SK-N-SH (cell line): ENCODE measurements around the gene DIS3L. TPM values are rescaled to one million over a fixed set of nuclear protein-coding genes. Genes with fewer than 3 reads are reported as not detected.

ENCODE experiments used
- CTCF ChIA-PET: fragments of 300-600, 350-600 bp; formaldehyde crosslinking; extraction: SDS; loops from one replicate; lab custom pipeline; 2021; lab: Yijun Ruan, JAX
- POLR2A ChIA-PET: fragments of 350-600 bp; sonication (Branson Sonifier 250); formaldehyde crosslinking; extraction: SDS; loops from one replicate; lab custom pipeline; 2020; ENCODE audit warnings: antibody characterized with exemption, inconsistent platforms; lab: Yijun Ruan, JAX
- DNase-seq: peaks from one replicate; pipeline ENCODE4 v3.0.0; 2012
- H2AFZ ChIP-seq: fragments of 200-600 bp; sonication (generic); 2 replicates; pipeline ENCODE4 v1.8.1; 2016; ENCODE audit warnings: antibody characterized with exemption, mild to moderate bottlenecking, low read depth
- H3F3A ChIP-seq: fragments of 200-600 bp; sonication (generic); replicated peaks from 2 replicates; pipeline ENCODE3; 2016; ENCODE audit warnings: antibody characterized with exemption, mild to moderate bottlenecking; ENCODE audit not compliant: insufficient read depth
- H3K27ac ChIP-seq, 2 experiments: fragments of 200-500 bp in 1 of 2; fragments of 200-600 bp in 1 of 2; sonication (Bioruptor generic) in 1 of 2; sonication (generic), shearing (Covaris generic) in 1 of 2; 2 replicates each; pipeline versions ENCODE4 v1.5.1 to v1.6.1; 2014 to 2016; ENCODE audit warnings: low read depth in 2 of 2, inconsistent platforms in 1 of 2, low read length in 1 of 2, mild to moderate bottlenecking in 1 of 2, mixed read lengths in 1 of 2
- H3K27me3 ChIP-seq: fragments of 200-600 bp; sonication (generic), shearing (Covaris generic); 2 replicates; pipeline ENCODE4 v1.6.1; 2016; ENCODE audit warnings: mixed run types; ENCODE audit not compliant: insufficient read depth
- H3K36me3 ChIP-seq, 2 experiments: fragments of 200-500 bp in 1 of 2; fragments of 200-600 bp in 1 of 2; sonication (Bioruptor generic) in 1 of 2; sonication (generic) in 1 of 2; replicated peaks in 1 of 2; 2 replicates each; pipeline versions ENCODE3 to v1.5.1; 2014 to 2016; ENCODE audit warnings: low read length in 1 of 2, mild to moderate bottlenecking in 1 of 2; ENCODE audit not compliant: insufficient read depth in 2 of 2, control insufficient read depth in 1 of 2
- H3K4me1 ChIP-seq, 2 experiments: fragments of 200-500 bp in 1 of 2; fragments of 200-600 bp in 1 of 2; sonication (Bioruptor generic) in 1 of 2; sonication (generic), shearing (Covaris generic) in 1 of 2; 2 replicates each; pipeline versions ENCODE4 v1.5.1 to v1.6.1; 2014 to 2016; ENCODE audit warnings: low read depth in 1 of 2, low read length in 1 of 2, mixed run types in 1 of 2; ENCODE audit not compliant: insufficient read depth in 2 of 2, control insufficient read depth in 1 of 2
- H3K4me2 ChIP-seq: fragments of 200-600 bp; sonication (generic), shearing (Covaris generic); 2 replicates; pipeline ENCODE4 v1.6.1; 2017; ENCODE audit warnings: mixed run types
- H3K4me3 ChIP-seq, 2 experiments: fragments of 200-500 bp in 1 of 2; fragments of 200-600 bp in 1 of 2; sonication (Bioruptor generic) in 1 of 2; sonication (generic), shearing (Covaris generic) in 1 of 2; 2 replicates each; pipeline versions ENCODE4 v1.5.1 to v1.8.1; 2014 to 2016; ENCODE audit warnings: low read depth in 2 of 2, inconsistent platforms in 1 of 2, low read length in 1 of 2, mild to moderate bottlenecking in 1 of 2, mixed read lengths in 1 of 2, moderate library complexity in 1 of 2
- H3K79me2 ChIP-seq: fragments of 200-600 bp; sonication (generic); 2 replicates; pipeline ENCODE4 v1.8.1; 2017; ENCODE audit warnings: mild to moderate bottlenecking; ENCODE audit not compliant: insufficient read depth
- H3K9ac ChIP-seq: fragments of 200-600 bp; sonication (generic); 2 replicates; pipeline ENCODE4 v1.6.1; 2017; ENCODE audit warnings: mixed run types
- H3K9me2 ChIP-seq: fragments of 200-600 bp; sonication (generic); 2 replicates; pipeline ENCODE4 v1.6.1; 2017; ENCODE audit warnings: mixed run types
- H3K9me3 ChIP-seq: fragments of 200-600 bp; sonication (generic); 2 replicates; pipeline ENCODE4 v1.6.1; 2017; ENCODE audit warnings: mixed run types, mild to moderate bottlenecking, moderate library complexity
- H4K20me1 ChIP-seq: fragments of 200-600 bp; sonication (generic); 2 replicates; pipeline ENCODE4 v1.6.1; 2017; ENCODE audit warnings: mild to moderate bottlenecking, mixed run types; ENCODE audit not compliant: insufficient read depth
- CHD2 ChIP-seq: fragments of 150-350 bp; IDR thresholded peaks from 2 replicates; pipeline ENCODE4 v1.6.1; 2018; ENCODE audit warnings: low read length; ENCODE audit not compliant: partially characterized antibody
- EP300 ChIP-seq, 2 experiments: IDR thresholded peaks; 2 replicates each; pipeline versions ENCODE4 v1.4.0 to v1.6.1; 2012; ENCODE audit warnings: borderline replicate concordance in 1 of 2, low read depth in 1 of 2, low read length in 1 of 2
- FOSL2 ChIP-seq: IDR thresholded peaks from 2 replicates; pipeline ENCODE4 v1.4.0; 2012; ENCODE audit warnings: low read depth, mild to moderate bottlenecking, moderate library complexity, borderline replicate concordance
- FOXJ3 ChIP-seq: sonication (generic); formaldehyde crosslinking; IDR thresholded peaks from 2 replicates; pipeline ENCODE4 v1.5.1; 2020; ENCODE audit warnings: mild to moderate bottlenecking, missing genetic modification reagents
- GABPA ChIP-seq: IDR thresholded peaks from 2 replicates; pipeline ENCODE4 v1.4.0; 2012; ENCODE audit warnings: low read depth, mild to moderate bottlenecking
- JUND ChIP-seq: IDR thresholded peaks from 2 replicates; pipeline ENCODE4 v1.4.0; 2012
- MEF2A ChIP-seq: IDR thresholded peaks from 2 replicates; pipeline ENCODE4 v1.4.0; 2012; ENCODE audit warnings: low read depth, borderline replicate concordance
- MXI1 ChIP-seq: IDR thresholded peaks from 2 replicates; pipeline ENCODE4 v1.6.1; 2012; ENCODE audit warnings: mild to moderate bottlenecking, low read depth, low read length, improper control_type of control experiment
- NFIC ChIP-seq: IDR thresholded peaks from 2 replicates; pipeline ENCODE4 v1.4.0; 2012; ENCODE audit warnings: borderline replicate concordance
- NRF1 ChIP-seq: IDR thresholded peaks from 2 replicates; pipeline ENCODE4 v1.6.1; 2012; ENCODE audit warnings: low read depth, mild to moderate bottlenecking, low read length
- POLR2AphosphoS5 ChIP-seq: IDR thresholded peaks from 2 replicates; pipeline ENCODE4 v1.6.1; 2012; ENCODE audit warnings: low read depth, low read length
- RCOR1 ChIP-seq: fragments of 150-350 bp; IDR thresholded peaks from 2 replicates; pipeline ENCODE4 v1.6.1; 2017; ENCODE audit warnings: antibody characterized with exemption, low read length
- RFX5 ChIP-seq: IDR thresholded peaks from 2 replicates; pipeline ENCODE4 v1.6.1; 2012; ENCODE audit warnings: mild to moderate bottlenecking, improper control_type of control experiment, low read length
- SIN3A ChIP-seq: IDR thresholded peaks from 2 replicates; pipeline ENCODE4 v1.6.1; 2012; ENCODE audit warnings: low read depth, mild to moderate bottlenecking, low read length, moderate library complexity, borderline replicate concordance
- SMC3 ChIP-seq: IDR thresholded peaks from 2 replicates; pipeline ENCODE4 v1.6.1; 2012; ENCODE audit warnings: low read depth, low read length, improper control_type of control experiment
- TAF1 ChIP-seq: IDR thresholded peaks from 2 replicates; pipeline ENCODE4 v1.6.1; 2012; ENCODE audit warnings: low read depth, mild to moderate bottlenecking, low read length, moderate library complexity, borderline replicate concordance
- TEAD4 ChIP-seq: IDR thresholded peaks from 2 replicates; pipeline ENCODE4 v1.4.0; 2012; ENCODE audit warnings: mild to moderate bottlenecking, borderline replicate concordance; ENCODE audit not compliant: insufficient read depth
- YY1 ChIP-seq: IDR thresholded peaks from 2 replicates; pipeline ENCODE4 v1.4.0; 2012; ENCODE audit warnings: low read depth, mild to moderate bottlenecking
- WGBS: methylation state at CpG from one replicate; pipeline ENCODE4 v1.1.6; 2017; ENCODE audit warnings: low lambda C conversion rate; 5-methylcytosine and 5-hydroxymethylcytosine counted together
- polyA plus RNA-seq, 3 experiments: library from polyadenylated mRNA; depleted of rRNA; stranded (reverse); fragments of >200 nt; gene quantifications; 2 replicates each; pipeline ENCODE4 v1.2.3, GENCODE V29; 2012
- TF ChIP-seq, protein P1 (sequence below): IDR thresholded peaks from 2 replicates; pipeline ENCODE4 v1.4.0; 2012; ENCODE audit warnings: low read depth
- TF ChIP-seq, protein P2 (sequence below): IDR thresholded peaks from 2 replicates; pipeline ENCODE4 v1.4.0; 2012; ENCODE audit warnings: low read depth, borderline replicate concordance
- TF ChIP-seq, protein P3 (sequence below): fragments of 200-600 bp; sonication (generic); IDR thresholded peaks from 2 replicates; pipeline ENCODE4 v1.6.1; 2017; ENCODE audit warnings: antibody characterized with exemption, mild to moderate bottlenecking, moderate library complexity
- TF ChIP-seq, protein P4 (sequence below): fragments of 150-350 bp; IDR thresholded peaks from 2 replicates; pipeline ENCODE4 v1.6.1; 2017; ENCODE audit warnings: antibody characterized with exemption, low read length, low read depth, borderline replicate concordance
- TF ChIP-seq, protein P5 (sequence below): fragments of 150-350 bp; IDR thresholded peaks from 2 replicates; pipeline ENCODE4 v1.6.1; 2016; ENCODE audit warnings: mild to moderate bottlenecking, low read depth, low read length
- TF ChIP-seq, protein P6 (sequence below): IDR thresholded peaks from 2 replicates; pipeline ENCODE4 v1.4.0; 2012; ENCODE audit warnings: low read depth, borderline replicate concordance

The DIS3L gene
- polyA plus RNA-seq, 1 of the 3 experiments (the other 2 are of a cell fraction), result 11.5 TPM

DNA sequence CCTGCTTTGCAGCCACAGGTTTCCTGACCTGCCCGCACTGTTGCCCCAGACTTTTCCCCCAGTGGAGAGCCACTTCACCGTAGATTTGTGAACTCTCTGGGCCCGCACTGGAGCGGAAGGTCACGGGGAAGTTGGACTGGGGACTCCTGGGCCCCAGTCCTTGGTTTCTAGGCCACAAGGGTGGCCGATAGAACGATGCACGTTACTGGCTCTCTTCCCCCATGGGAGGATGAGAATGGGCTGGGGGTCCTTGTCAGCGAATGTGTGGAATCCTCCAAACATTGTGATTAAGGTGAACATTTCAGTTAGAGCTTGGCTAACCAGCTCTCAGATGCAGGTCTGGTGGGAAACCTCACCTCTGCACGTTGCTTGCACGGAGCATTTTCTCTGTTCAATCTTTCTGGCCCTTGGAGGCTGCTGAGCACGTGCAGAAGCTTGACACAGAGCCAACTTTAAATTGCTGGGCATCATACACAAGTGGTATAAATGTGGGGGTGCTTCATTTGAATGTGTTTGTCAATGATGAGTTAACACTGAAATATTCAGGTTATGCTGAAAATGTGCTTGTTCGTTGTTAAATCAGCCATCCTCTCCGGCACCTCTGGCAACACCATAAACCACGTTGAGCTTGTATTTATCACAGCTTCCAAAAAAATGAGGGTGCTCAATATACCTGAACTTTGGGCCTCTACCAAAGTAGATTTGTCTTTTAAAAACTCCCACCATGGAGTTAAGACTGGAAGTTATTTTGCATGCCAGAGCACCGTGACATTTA is 976 bp downstream of the DIS3L start:
- CTCF ChIA-PET, result interaction anchor here (0.7 to 3.0 kb wide), 6 partner anchors 13 to 379 kb away, joined by 3 to 12 read pairs (median 4); partner anchors contain the start of gene SNAPC5
- WGBS, result 2% methylated on average over 10 of the region's 16 CpGs

More for the DNA sequence above, 976 bp downstream of the DIS3L start:
- Histone ChIP-seq H3K4me2 (peak overlapping the region; percentile 95), H3K27me3 (no peaks in the 10 kb centered on the region), H3K79me2 (peaks cover 21% of the 10 kb centered on the region), H3K9ac (peak overlapping the region; percentile 82), H3K4me3 (peak overlapping the region; percentile 66 to 80), H3K36me3 (peaks cover 0 to 7% of the 10 kb centered on the region in 2 experiments), H3K9me3 (no peaks in the 10 kb centered on the region), H3K4me1 (peaks cover 26% of the 10 kb centered on the region in 2 experiments; a peak in 3 of 4 replicates), H3F3A (peaks cover 23% of the 10 kb centered on the region), H3K27ac (peak overlapping the region; percentile 75 to 88)
- POLR2A ChIA-PET, result interaction anchor here (1.3 kb wide), 1 partner anchor 92 kb away, joined by 3 read pairs; the partner anchor contains the start of gene MAP2K1
- TF ChIP-seq TAF1 (0 out of 2 replicates have a peak, but pooled peaks have one; percentile 19), TEAD4 (peak; percentile 80; the same call in 1 of the 2 replicates), FOSL2 (0 out of 2 replicates have a peak, but pooled peaks have one; percentile 8), GABPA (0 out of 2 replicates have a peak, but pooled peaks have one; percentile 14), SIN3A (peak; percentile 14; the same call in 1 of the 2 replicates), RFX5 (no peak), POLR2AphosphoS5 (no peak), YY1 (no peak), MEF2A (no peak), NRF1 (no peak), JUND (no peak), RCOR1 (no peak), SMC3 (no peak), NFIC (peak; percentile 81; the same call in 1 of the 2 replicates), FOXJ3 (CRISPR knock-in tag) (no peak), EP300 (IDR thresholded peaks at IDR 0.05; ENCODE audit: borderline replicate concordance in 1 of 2, low read depth in 1 of 2, low read length in 1 of 2) (no peak; a peak in 1 of 4 replicates), CHD2 (no peak), MXI1 (peak; percentile 87)
- TF ChIP-seq, protein P1, sequence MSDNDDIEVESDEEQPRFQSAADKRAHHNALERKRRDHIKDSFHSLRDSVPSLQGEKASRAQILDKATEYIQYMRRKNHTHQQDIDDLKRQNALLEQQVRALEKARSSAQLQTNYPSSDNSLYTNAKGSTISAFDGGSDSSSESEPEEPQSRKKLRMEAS, result peak; percentile 89
- TF ChIP-seq, protein P2, sequence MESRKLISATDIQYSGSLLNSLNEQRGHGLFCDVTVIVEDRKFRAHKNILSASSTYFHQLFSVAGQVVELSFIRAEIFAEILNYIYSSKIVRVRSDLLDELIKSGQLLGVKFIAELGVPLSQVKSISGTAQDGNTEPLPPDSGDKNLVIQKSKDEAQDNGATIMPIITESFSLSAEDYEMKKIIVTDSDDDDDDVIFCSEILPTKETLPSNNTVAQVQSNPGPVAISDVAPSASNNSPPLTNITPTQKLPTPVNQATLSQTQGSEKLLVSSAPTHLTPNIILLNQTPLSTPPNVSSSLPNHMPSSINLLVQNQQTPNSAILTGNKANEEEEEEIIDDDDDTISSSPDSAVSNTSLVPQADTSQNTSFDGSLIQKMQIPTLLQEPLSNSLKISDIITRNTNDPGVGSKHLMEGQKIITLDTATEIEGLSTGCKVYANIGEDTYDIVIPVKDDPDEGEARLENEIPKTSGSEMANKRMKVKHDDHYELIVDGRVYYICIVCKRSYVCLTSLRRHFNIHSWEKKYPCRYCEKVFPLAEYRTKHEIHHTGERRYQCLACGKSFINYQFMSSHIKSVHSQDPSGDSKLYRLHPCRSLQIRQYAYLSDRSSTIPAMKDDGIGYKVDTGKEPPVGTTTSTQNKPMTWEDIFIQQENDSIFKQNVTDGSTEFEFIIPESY, result no peak
- TF ChIP-seq, protein P3, sequence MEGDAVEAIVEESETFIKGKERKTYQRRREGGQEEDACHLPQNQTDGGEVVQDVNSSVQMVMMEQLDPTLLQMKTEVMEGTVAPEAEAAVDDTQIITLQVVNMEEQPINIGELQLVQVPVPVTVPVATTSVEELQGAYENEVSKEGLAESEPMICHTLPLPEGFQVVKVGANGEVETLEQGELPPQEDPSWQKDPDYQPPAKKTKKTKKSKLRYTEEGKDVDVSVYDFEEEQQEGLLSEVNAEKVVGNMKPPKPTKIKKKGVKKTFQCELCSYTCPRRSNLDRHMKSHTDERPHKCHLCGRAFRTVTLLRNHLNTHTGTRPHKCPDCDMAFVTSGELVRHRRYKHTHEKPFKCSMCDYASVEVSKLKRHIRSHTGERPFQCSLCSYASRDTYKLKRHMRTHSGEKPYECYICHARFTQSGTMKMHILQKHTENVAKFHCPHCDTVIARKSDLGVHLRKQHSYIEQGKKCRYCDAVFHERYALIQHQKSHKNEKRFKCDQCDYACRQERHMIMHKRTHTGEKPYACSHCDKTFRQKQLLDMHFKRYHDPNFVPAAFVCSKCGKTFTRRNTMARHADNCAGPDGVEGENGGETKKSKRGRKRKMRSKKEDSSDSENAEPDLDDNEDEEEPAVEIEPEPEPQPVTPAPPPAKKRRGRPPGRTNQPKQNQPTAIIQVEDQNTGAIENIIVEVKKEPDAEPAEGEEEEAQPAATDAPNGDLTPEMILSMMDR, result no peak
- TF ChIP-seq, protein P4, sequence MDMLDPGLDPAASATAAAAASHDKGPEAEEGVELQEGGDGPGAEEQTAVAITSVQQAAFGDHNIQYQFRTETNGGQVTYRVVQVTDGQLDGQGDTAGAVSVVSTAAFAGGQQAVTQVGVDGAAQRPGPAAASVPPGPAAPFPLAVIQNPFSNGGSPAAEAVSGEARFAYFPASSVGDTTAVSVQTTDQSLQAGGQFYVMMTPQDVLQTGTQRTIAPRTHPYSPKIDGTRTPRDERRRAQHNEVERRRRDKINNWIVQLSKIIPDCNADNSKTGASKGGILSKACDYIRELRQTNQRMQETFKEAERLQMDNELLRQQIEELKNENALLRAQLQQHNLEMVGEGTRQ, result no peak
- TF ChIP-seq, protein P5, sequence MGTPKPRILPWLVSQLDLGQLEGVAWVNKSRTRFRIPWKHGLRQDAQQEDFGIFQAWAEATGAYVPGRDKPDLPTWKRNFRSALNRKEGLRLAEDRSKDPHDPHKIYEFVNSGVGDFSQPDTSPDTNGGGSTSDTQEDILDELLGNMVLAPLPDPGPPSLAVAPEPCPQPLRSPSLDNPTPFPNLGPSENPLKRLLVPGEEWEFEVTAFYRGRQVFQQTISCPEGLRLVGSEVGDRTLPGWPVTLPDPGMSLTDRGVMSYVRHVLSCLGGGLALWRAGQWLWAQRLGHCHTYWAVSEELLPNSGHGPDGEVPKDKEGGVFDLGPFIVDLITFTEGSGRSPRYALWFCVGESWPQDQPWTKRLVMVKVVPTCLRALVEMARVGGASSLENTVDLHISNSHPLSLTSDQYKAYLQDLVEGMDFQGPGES, result no peak
- TF ChIP-seq, protein P6, sequence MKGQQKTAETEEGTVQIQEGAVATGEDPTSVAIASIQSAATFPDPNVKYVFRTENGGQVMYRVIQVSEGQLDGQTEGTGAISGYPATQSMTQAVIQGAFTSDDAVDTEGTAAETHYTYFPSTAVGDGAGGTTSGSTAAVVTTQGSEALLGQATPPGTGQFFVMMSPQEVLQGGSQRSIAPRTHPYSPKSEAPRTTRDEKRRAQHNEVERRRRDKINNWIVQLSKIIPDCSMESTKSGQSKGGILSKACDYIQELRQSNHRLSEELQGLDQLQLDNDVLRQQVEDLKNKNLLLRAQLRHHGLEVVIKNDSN, result peak; percentile 27; the same call in 1 of the 2 replicates
- TF ChIP-seq, all 33 proteins: peak for 9
- no peak for DNase-seq
- H4K20me1 ChIP-seq, result no peaks in the 10 kb centered on the region
- peak overlapping the region; percentile 74; the same call in 1 of the 2 replicates for H2AFZ ChIP-seq
- H3K9me2 ChIP-seq, result no peaks in the 10 kb centered on the region
